Left forelimb (tissue), 1 donor: ENCODE measurements around the gene SLC13A2.

Experiments used
- DNase-seq: peaks from one replicate; pipeline ENCODE4 v3.0.0-alpha.2; 2018; ENCODE audit warnings: low spot score

The SLC13A2 gene

GRCh38 chr17:28534740-28535375, 61.4 kb downstream of the SLC13A2 start:
- DNase-seq: no peak

- DNase-seq: no peak
Measured at GRCh38 chr17:28536532-28537218, 63.2 kb downstream of the SLC13A2 start.

GRCh38 chr17:28537219-28537610, 63.8 kb downstream of the SLC13A2 start:
- DNase-seq: no peak

- DNase-seq: no peak
Measured at GRCh38 chr17:28538296-28538895, 65.0 kb downstream of the SLC13A2 start.

GRCh38 chr17:28540231-28540630, 66.8 kb downstream of the SLC13A2 start:
- DNase-seq: no peak

GRCh38 chr17:28541439-28541838, 68.0 kb downstream of the SLC13A2 start:
- DNase-seq: no peak

- DNase-seq: no peak
Measured at GRCh38 chr17:28544402-28545140, 71.1 kb downstream of the SLC13A2 start.

- DNase-seq: no peak
Measured at GRCh38 chr17:28545141-28545503, 71.7 kb downstream of the SLC13A2 start.

- no peak for DNase-seq
Measured at GRCh38 chr17:28545787-28546415, 72.5 kb downstream of the SLC13A2 start.

- no peak for DNase-seq
Measured at GRCh38 chr17:28547096-28547622, 73.7 kb downstream of the SLC13A2 start.
